ENCODE results near the gene NBPF3. TPM values are rescaled to one million over a fixed set of nuclear protein-coding genes. Genes with fewer than 3 reads are reported as not detected.
"Not testable (repeated sequence)": the region's sequence is repeated elsewhere in the genome, so short reads cannot be mapped to it uniquely, and the experiment has no call there.

NBPF3 gene
- total RNA-seq, 1 donor from 2014 or later, result 6.7 TPM

- Histone ChIP-seq H3K27me3 (no peaks in the 10 kb centered on the region), H3K4me1 (no peaks in the 10 kb centered on the region), H3K9me3 (no peaks in the 10 kb centered on the region), H3K36me3 (no peaks in the 10 kb centered on the region), H3K4me3 (no peak overlapping the region), H3K27ac (no peak overlapping the region)
- DNase-seq (no peak), ATAC-seq (no peak)
- TF ChIP-seq CTCF (IDR thresholded peaks at IDR 0.05), result no peak
- intact Hi-C loops (cut with DNase I), result no loop called here
These were observed 33.3 kb upstream of the NBPF3 start for GRCh38 chr1:21406659-21407058.

GRCh38 chr1:21409897-21410296 is 30.0 kb upstream of the NBPF3 start:
- H3K36me3 ChIP-seq; DNase-seq; H3K4me1 ChIP-seq; intact Hi-C loops (cut with DNase I); H3K4me3 ChIP-seq; ATAC-seq; H3K9me3 ChIP-seq; H3K27me3 ChIP-seq; H3K27ac ChIP-seq: not testable (repeated sequence)

GRCh38 chr1:21414015-21414414 is 25.9 kb upstream of the NBPF3 start:
- no peak overlapping the region for H3K4me3 ChIP-seq
- H3K27ac ChIP-seq, result no peak overlapping the region
- intact Hi-C loops (cut with DNase I), result no loop called here
- ATAC-seq (no peak), DNase-seq (no peak)
- no peaks in the 10 kb centered on the region for H3K9me3 ChIP-seq
- H3K4me1 ChIP-seq, result no peaks in the 10 kb centered on the region
- no peaks in the 10 kb centered on the region for H3K27me3 ChIP-seq
- TF ChIP-seq CTCF (IDR thresholded peaks at IDR 0.05), result no peak
- no peaks in the 10 kb centered on the region for H3K36me3 ChIP-seq

- intact Hi-C loops (cut with DNase I); H3K4me3 ChIP-seq; H3K27me3 ChIP-seq; H3K4me1 ChIP-seq; H3K9me3 ChIP-seq; H3K27ac ChIP-seq; DNase-seq; H3K36me3 ChIP-seq; ATAC-seq: not testable (repeated sequence)
These were observed 19.6 kb upstream of the NBPF3 start for GRCh38 chr1:21420378-21420777.

GRCh38 chr1:21421307-21421706 is 18.6 kb upstream of the NBPF3 start:
- DNase-seq; intact Hi-C loops (cut with DNase I); H3K27me3 ChIP-seq; H3K36me3 ChIP-seq; H3K4me3 ChIP-seq; H3K4me1 ChIP-seq; H3K27ac ChIP-seq; ATAC-seq; H3K9me3 ChIP-seq: not testable (repeated sequence)

DNA sequence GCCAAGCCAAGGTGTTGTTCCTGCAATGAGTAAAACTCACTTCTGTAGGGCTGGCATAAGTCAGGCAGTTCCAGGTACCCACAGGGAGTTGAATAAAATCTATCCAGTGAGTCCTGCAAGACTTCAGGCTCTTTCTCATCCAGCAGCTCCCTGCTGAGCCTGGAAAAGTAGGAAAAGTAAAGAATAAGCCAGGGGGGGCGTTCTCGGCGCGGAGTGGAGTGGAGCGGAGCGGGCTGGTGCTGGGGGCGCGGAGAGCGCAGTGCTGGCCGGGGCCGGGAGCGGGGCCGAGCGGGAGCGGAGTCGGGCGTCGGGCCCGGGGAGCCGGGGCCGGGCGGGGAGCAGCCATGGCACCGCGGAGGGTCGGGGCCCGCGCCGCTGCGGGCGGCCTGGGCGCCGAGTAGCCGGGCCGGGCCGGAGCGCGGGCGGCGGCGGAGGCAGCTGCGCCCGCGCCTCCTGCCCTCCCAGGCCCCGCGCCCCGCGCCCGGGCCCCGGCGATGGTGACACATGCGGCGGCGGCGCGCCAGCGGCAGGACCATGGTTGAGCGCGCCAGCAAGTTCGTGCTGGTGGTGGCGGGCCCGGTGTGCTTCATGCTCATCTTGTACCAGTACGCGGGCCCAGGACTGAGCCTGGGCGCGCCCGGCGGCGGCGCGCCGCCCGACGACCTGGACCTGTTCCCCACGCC is 12.0 kb upstream of the NBPF3 start:
- intact Hi-C loops (cut with DNase I); H3K9me3 ChIP-seq; H3K4me3 ChIP-seq; H3K27ac ChIP-seq; DNase-seq; H3K36me3 ChIP-seq; H3K4me1 ChIP-seq; H3K27me3 ChIP-seq: not testable (repeated sequence)
- ATAC-seq, result peak; percentile 38

DNA sequence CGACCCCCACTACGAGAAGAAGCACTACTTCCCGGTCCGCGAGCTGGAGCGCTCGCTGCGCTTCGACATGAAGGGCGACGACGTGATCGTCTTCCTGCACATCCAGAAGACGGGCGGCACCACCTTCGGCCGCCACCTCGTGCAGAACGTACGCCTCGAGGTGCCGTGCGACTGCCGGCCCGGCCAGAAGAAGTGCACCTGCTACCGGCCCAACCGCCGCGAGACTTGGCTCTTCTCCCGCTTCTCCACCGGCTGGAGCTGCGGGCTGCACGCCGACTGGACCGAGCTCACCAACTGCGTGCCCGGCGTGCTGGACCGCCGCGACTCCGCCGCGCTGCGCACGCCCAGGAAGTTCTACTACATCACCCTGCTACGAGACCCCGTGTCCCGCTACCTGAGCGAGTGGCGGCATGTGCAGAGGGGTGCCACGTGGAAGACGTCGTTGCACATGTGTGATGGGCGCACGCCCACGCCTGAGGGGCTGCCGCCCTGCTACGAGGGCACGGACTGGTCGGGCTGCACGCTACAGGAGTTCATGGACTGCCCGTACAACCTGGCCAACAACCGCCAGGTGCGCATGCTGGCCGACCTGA is 11.4 kb upstream of the NBPF3 start:
- H3K27me3 ChIP-seq; H3K27ac ChIP-seq; DNase-seq; intact Hi-C loops (cut with DNase I); H3K36me3 ChIP-seq; H3K4me3 ChIP-seq; H3K9me3 ChIP-seq; H3K4me1 ChIP-seq: not testable (repeated sequence)
- ATAC-seq, result peak; percentile 48

DNA sequence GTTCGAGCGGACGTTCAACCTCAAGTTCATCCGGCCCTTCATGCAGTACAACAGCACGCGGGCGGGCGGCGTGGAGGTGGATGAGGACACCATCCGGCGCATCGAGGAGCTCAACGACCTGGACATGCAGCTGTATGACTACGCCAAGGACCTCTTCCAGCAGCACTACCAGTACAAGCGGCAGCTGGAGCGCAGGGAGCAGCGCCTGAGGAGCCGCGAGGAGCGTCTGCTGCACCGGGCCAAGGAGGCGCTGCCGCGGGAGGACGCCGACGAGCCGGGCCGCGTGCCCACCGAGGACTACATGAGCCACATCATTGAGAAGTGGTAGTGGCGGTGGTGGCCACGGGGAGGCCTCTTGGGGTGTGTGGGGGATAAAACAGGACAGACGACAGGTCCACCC is 10.7 kb upstream of the NBPF3 start:
- H3K4me3 ChIP-seq; H3K9me3 ChIP-seq; H3K27me3 ChIP-seq; intact Hi-C loops (cut with DNase I); H3K36me3 ChIP-seq; H3K4me1 ChIP-seq; DNase-seq; H3K27ac ChIP-seq: not testable (repeated sequence)
- peak; percentile 7 for ATAC-seq

GRCh38 chr1:21430875-21431274 is 9.1 kb upstream of the NBPF3 start:
- DNase-seq; intact Hi-C loops (cut with DNase I); H3K4me3 ChIP-seq; ATAC-seq; H3K27me3 ChIP-seq; H3K4me1 ChIP-seq; H3K36me3 ChIP-seq; H3K9me3 ChIP-seq; H3K27ac ChIP-seq: not testable (repeated sequence)

All from upper lobe of right lung (tissue), 1 donor.